Caco-2 (cell line): ENCODE measurements around the gene CFAP161. TPM values are rescaled to one million over a fixed set of nuclear protein-coding genes. Genes with fewer than 3 reads are reported as not detected.

Experiments used
- BruUV-seq: library from RNA; stranded (reverse); fragments of 400-500 nt; replicated peaks from 2 replicates; lab custom pipeline; 2021; lab: Mats Ljungman, UMichigan
- CTCF ChIA-PET: fragments of 300-600 bp; sonication (Branson Sonifier 250); formaldehyde crosslinking; loops from one replicate; lab custom pipeline; 2022; ENCODE audit warnings: antibody characterized with exemption; lab: Charles Lee
- POLR2A ChIA-PET: fragments of 300-600 bp; sonication (Branson Sonifier 250); formaldehyde crosslinking; loops from one replicate; lab custom pipeline; 2022; ENCODE audit warnings: antibody characterized with exemption; lab: Charles Lee
- DNase-seq, 2 experiments: peaks; one replicate each; pipeline versions ENCODE4 v3.0.0 to v3.0.0-alpha.2; 2020 to 2022
- H3K27me3 ChIP-seq: replicated peaks from 2 replicates; pipeline ENCODE4 v1.6.0; 2011; ENCODE audit warnings: low read length; ENCODE audit not compliant: control insufficient read depth, insufficient read depth
- H3K36me3 ChIP-seq: 2 replicates; pipeline ENCODE4 v1.5.1; 2011; ENCODE audit warnings: low read length; ENCODE audit not compliant: control insufficient read depth, insufficient read depth
- H3K4me1 ChIP-seq: fragments of 250-450 bp; sonication (Bioruptor Pico); 2 replicates; pipeline ENCODE4 v1.5.1; 2020; ENCODE audit warnings: mild to moderate bottlenecking
- H3K4me3 ChIP-seq: 2 replicates; pipeline ENCODE4 v1.5.1; 2011; ENCODE audit warnings: low read depth, mild to moderate bottlenecking, control low read depth, low read length
- H3K9me3 ChIP-seq: fragments of 250-450 bp; sonication (Bioruptor Pico); 2 replicates; pipeline ENCODE4 v1.5.1; 2020; ENCODE audit warnings: mild to moderate bottlenecking, moderate library complexity
- H3K27ac Mint-ChIP-seq: one replicate; pipeline ENCODE4 v1.8.0; 2022; ENCODE audit warnings: mixed read lengths; ENCODE audit not compliant: unreplicated experiment
- H3K27me3 Mint-ChIP-seq: one replicate; pipeline ENCODE4 v1.8.0; 2022; ENCODE audit warnings: mixed read lengths; ENCODE audit not compliant: insufficient read depth, unreplicated experiment
- H3K36me3 Mint-ChIP-seq: one replicate; pipeline ENCODE4 v1.8.0; 2022; ENCODE audit warnings: mild to moderate bottlenecking, mixed read lengths; ENCODE audit not compliant: insufficient read depth, unreplicated experiment
- H3K4me1 Mint-ChIP-seq: one replicate; pipeline ENCODE4 v1.8.0; 2022; ENCODE audit warnings: low read depth, mixed read lengths; ENCODE audit not compliant: unreplicated experiment
- H3K4me3 Mint-ChIP-seq: one replicate; pipeline ENCODE4 v1.8.0; 2022; ENCODE audit warnings: mild to moderate bottlenecking, moderate library complexity, mixed read lengths; ENCODE audit not compliant: unreplicated experiment
- H3K9me3 Mint-ChIP-seq: one replicate; pipeline ENCODE4 v1.8.0; 2022; ENCODE audit warnings: mixed read lengths; ENCODE audit not compliant: unreplicated experiment
- intact Hi-C: fragments of 100-400 bp; cut with micrococcal nuclease; formaldehyde crosslinking; loops from one replicate; pipeline ENCODE4 v1.10.0; 2022; ENCODE audit not compliant: unreplicated experiment
- total RNA-seq: library from RNA; stranded (reverse); gene quantifications from 2 replicates; pipeline ENCODE4 v1.2.3, GENCODE V29; 2022
- TF ChIP-seq, protein P1 (sequence below), 2 experiments: fragments of 200-600 bp in 1 of 2; IDR thresholded peaks; 1 replicate in 1 of 2; 2 replicates in 1 of 2; pipeline versions ENCODE4 v1.5.1 to v1.8.0; 2011 to 2022; ENCODE audit warnings: antibody characterized with exemption in 1 of 2, control low read depth in 1 of 2, inconsistent platforms in 1 of 2, low read depth in 1 of 2, low read length in 1 of 2, mild to moderate bottlenecking in 1 of 2, moderate library complexity in 1 of 2; ENCODE audit not compliant: insufficient read depth in 1 of 2, severe bottlenecking in 1 of 2, unreplicated experiment in 1 of 2

The CFAP161 gene
- total RNA-seq, 1 experiment from 2014 or later = not detected

DNA sequence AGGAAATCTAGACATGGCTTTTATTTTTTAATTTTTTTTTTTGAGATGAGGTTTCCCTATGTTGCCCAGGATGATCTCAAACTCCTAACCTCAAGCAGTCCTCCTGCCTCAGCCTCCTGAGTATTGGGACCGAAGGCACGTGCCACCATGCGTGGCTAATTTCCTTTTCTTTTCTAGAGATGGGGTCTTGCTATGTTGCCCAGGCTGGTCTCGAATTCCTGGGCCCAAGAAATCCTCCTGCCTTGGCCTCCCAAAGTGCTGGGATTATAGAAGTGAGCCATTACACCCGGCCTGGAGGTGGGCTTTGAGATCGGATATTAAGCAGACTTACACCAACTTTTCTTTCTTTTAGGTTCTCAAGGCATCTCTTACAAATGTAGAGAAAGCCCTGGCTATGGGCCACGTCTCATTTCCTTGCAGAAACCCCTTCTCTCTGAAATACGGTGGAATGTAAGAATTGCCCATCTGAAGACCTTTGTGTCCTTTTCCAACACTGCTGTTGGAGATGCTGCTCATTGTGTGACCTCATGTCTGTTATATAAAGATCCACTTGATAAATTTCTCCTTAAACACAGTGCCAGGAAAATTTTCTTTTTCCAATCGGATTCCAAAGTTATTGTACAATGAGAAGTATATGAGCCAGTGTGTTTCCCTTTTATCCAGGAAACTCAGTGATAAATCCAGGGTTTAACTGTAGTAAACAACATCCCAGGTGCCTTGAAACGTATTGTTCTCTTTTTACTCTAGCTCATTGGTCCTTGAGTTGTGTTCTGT lies 36.8 kb upstream of the CFAP161 start:
- H3K27me3 Mint-ChIP-seq = peaks cover 13% of the 10 kb centered on the region
- no peak overlapping the region for H3K4me3 ChIP-seq
- no peaks in the 10 kb centered on the region for H3K36me3 Mint-ChIP-seq
- TF ChIP-seq, protein P1, sequence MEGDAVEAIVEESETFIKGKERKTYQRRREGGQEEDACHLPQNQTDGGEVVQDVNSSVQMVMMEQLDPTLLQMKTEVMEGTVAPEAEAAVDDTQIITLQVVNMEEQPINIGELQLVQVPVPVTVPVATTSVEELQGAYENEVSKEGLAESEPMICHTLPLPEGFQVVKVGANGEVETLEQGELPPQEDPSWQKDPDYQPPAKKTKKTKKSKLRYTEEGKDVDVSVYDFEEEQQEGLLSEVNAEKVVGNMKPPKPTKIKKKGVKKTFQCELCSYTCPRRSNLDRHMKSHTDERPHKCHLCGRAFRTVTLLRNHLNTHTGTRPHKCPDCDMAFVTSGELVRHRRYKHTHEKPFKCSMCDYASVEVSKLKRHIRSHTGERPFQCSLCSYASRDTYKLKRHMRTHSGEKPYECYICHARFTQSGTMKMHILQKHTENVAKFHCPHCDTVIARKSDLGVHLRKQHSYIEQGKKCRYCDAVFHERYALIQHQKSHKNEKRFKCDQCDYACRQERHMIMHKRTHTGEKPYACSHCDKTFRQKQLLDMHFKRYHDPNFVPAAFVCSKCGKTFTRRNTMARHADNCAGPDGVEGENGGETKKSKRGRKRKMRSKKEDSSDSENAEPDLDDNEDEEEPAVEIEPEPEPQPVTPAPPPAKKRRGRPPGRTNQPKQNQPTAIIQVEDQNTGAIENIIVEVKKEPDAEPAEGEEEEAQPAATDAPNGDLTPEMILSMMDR (IDR thresholded peaks at IDR 0.05; ENCODE audit: insufficient read depth in 1 of 2, low read depth in 1 of 2, low read length in 1 of 2, severe bottlenecking in 1 of 2, unreplicated experiment in 1 of 2) = no peak
- H3K36me3 ChIP-seq = no peaks in the 10 kb centered on the region
- H3K4me1 Mint-ChIP-seq = no peaks in the 10 kb centered on the region
- ChIA-PET POLR2A (no interaction called here), CTCF (no interaction called here)
- DNase-seq = no peak
- no peaks in the 10 kb centered on the region for H3K9me3 ChIP-seq
- H3K27ac Mint-ChIP-seq = no peak overlapping the region
- no peaks in the 10 kb centered on the region; the same call in 1 of the 2 replicates for H3K27me3 ChIP-seq
- BruUV-seq = no TSS peak
- no peak overlapping the region for H3K4me3 Mint-ChIP-seq
- H3K9me3 Mint-ChIP-seq = no peaks in the 10 kb centered on the region
- H3K4me1 ChIP-seq = no peaks in the 10 kb centered on the region
- intact Hi-C loops = no loop called here

DNA sequence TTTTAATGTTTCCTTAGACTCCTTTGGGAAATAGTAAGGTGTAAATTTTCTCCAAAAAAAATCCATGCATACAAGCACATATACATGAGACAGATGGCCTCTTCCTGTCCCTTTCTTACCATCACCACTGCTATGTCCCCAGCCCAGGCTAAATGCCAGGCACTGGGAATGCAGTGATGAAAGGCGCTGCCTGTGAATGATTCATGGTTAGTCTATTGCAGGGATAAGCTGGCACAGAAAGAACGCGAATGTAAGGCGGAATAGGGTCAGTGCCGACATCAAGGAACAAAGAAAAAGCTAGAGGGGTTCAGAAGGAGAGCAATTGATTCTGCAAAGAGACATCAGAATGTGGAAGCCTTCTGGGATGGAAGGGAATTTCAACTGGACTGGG lies 36.2 kb upstream of the CFAP161 start:
- no peak overlapping the region for H3K4me3 ChIP-seq
- H3K4me1 Mint-ChIP-seq = no peaks in the 10 kb centered on the region
- H3K4me3 Mint-ChIP-seq = no peak overlapping the region
- no peak for DNase-seq
- intact Hi-C loops = no loop called here
- TF ChIP-seq, protein P1 (IDR thresholded peaks at IDR 0.05; ENCODE audit: insufficient read depth in 1 of 2, low read depth in 1 of 2, low read length in 1 of 2, severe bottlenecking in 1 of 2, unreplicated experiment in 1 of 2) = no peak
- peaks cover 13% of the 10 kb centered on the region for H3K27me3 Mint-ChIP-seq
- no peaks in the 10 kb centered on the region for H3K36me3 ChIP-seq
- no peaks in the 10 kb centered on the region for H3K9me3 Mint-ChIP-seq
- no peak overlapping the region for H3K27ac Mint-ChIP-seq
- no TSS peak for BruUV-seq
- no peaks in the 10 kb centered on the region; the same call in 1 of the 2 replicates for H3K27me3 ChIP-seq
- no peaks in the 10 kb centered on the region for H3K36me3 Mint-ChIP-seq
- CTCF ChIA-PET = no interaction called here
- no peaks in the 10 kb centered on the region for H3K9me3 ChIP-seq
- POLR2A ChIA-PET = no interaction called here
- H3K4me1 ChIP-seq = no peaks in the 10 kb centered on the region

DNA sequence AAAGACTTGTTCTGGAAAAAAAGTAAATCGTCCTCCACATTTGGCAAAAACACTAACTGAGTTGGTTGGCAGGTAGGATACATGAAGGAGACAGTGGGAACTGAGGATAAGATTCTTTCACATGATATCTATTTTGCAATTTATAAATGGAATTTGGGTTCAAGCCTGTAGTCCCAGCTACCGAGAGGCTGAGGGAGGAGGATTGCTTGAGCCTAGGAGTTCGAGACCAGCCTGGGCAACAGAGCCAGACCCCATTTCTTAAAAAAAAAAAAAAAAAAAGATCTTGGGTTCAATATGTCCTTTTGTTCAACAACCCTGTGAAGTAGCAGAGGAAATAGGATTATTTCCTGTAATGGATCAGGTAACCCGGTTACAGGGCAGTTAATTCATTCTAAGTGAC lies 35.7 kb upstream of the CFAP161 start:
- Mint-ChIP-seq H3K9me3 (no peaks in the 10 kb centered on the region), H3K4me1 (no peaks in the 10 kb centered on the region), H3K36me3 (no peaks in the 10 kb centered on the region), H3K27me3 (peaks cover 13% of the 10 kb centered on the region), H3K4me3 (no peak overlapping the region), H3K27ac (no peak overlapping the region)
- H3K4me1 ChIP-seq = no peaks in the 10 kb centered on the region
- BruUV-seq = no TSS peak
- DNase-seq = no peak
- TF ChIP-seq, protein P1 (IDR thresholded peaks at IDR 0.05; ENCODE audit: insufficient read depth in 1 of 2, low read depth in 1 of 2, low read length in 1 of 2, severe bottlenecking in 1 of 2, unreplicated experiment in 1 of 2) = no peak
- no peaks in the 10 kb centered on the region for H3K36me3 ChIP-seq
- ChIA-PET CTCF (no interaction called here), POLR2A (no interaction called here)
- intact Hi-C loops = no loop called here
- no peaks in the 10 kb centered on the region; the same call in 1 of the 2 replicates for H3K27me3 ChIP-seq
- no peak overlapping the region for H3K4me3 ChIP-seq
- no peaks in the 10 kb centered on the region for H3K9me3 ChIP-seq
